HepG2 (cell line): ENCODE data around the gene KHK. TPM values are rescaled to one million over a fixed set of nuclear protein-coding genes. Genes with fewer than 3 reads are reported as not detected.

ENCODE experiments used
- ARID3A ChIP-seq: IDR thresholded peaks from 2 replicates; pipeline ENCODE4 v1.6.1; 2012; ENCODE audit warnings: low read depth, low read length, improper control_type of control experiment
- KAT7 ChIP-seq: IDR thresholded peaks from 2 replicates; pipeline ENCODE4 v1.6.1; 2018; ENCODE audit warnings: borderline replicate concordance, missing compliant biosample characterization
- MAFF ChIP-seq: IDR thresholded peaks from 2 replicates; pipeline ENCODE4 v1.6.1; 2011; ENCODE audit warnings: low read depth, low read length, improper control_type of control experiment
- MTA3 ChIP-seq: sonication (generic); formaldehyde crosslinking; IDR thresholded peaks from 2 replicates; pipeline ENCODE4 v1.4.0; 2020; ENCODE audit warnings: missing genetic modification reagents
- NFIB ChIP-seq: sonication (generic); formaldehyde crosslinking; IDR thresholded peaks from 2 replicates; pipeline ENCODE4 v1.9.0; 2021; ENCODE audit warnings: missing genetic modification reagents, mild to moderate bottlenecking, borderline replicate concordance
- PATZ1 ChIP-seq: sonication (generic); formaldehyde crosslinking; IDR thresholded peaks from 2 replicates; pipeline ENCODE4 v1.4.0; 2020; ENCODE audit warnings: missing genetic modification reagents
- RFX1 ChIP-seq: fragments of 450-650 bp; IDR thresholded peaks from 2 replicates; pipeline ENCODE4 v1.6.1; 2017
- ZC3H4 ChIP-seq: sonication (generic); formaldehyde crosslinking; IDR thresholded peaks from 2 replicates; pipeline ENCODE4 v1.4.0; 2020; ENCODE audit warnings: missing genetic modification reagents, borderline replicate concordance
- ZMYM3 ChIP-seq: sonication (generic); formaldehyde crosslinking; IDR thresholded peaks from 2 replicates; pipeline ENCODE4 v1.5.1; 2020; ENCODE audit warnings: mild to moderate bottlenecking, missing genetic modification reagents
- ZNF282 ChIP-seq: fragments of 450-650 bp; IDR thresholded peaks from 2 replicates; pipeline ENCODE4 v1.6.1; 2018; ENCODE audit not compliant: partially characterized antibody
- polyA plus RNA-seq, 8 experiments: library from polyadenylated mRNA; depleted of rRNA in 3 of 8; stranded (reverse) in 7 of 8; unstranded in 1 of 8; fragments of >200 nt; fragmentation: Illumina TruSeq in 4 of 8; extraction: Trizol in 4 of 8; gene quantifications; 2 replicates each; pipeline versions ENCODE4 v1.2.1 to v1.2.3, GENCODE V29; 2011 to 2016; ENCODE audit warnings: low read depth in 4 of 8, missing spikeins in 1 of 8, mixed read lengths in 1 of 8; ENCODE audit not compliant: insufficient read depth in 1 of 8
- total RNA-seq, 5 experiments: library from RNA; depleted of rRNA; stranded (reverse); fragments of >200 nt; fragmentation: Illumina TruSeq; extraction: Trizol; gene quantifications; 2 replicates each; pipeline ENCODE4 v1.2.3, GENCODE V29; 2016; ENCODE audit warnings: low read depth in 1 of 5
- TF ChIP-seq, protein P1 (sequence below), 2 experiments: sonication (generic) in 1 of 2; formaldehyde crosslinking in 1 of 2; IDR thresholded peaks; 2 replicates each; pipeline versions ENCODE4 v1.5.1 to v1.6.1; 2011 to 2020; ENCODE audit warnings: borderline replicate concordance in 1 of 2, low read depth in 1 of 2, low read length in 1 of 2, mild to moderate bottlenecking in 1 of 2, missing genetic modification reagents in 1 of 2, moderate library complexity in 1 of 2
- TF ChIP-seq, protein P2 (sequence below): sonication (generic); formaldehyde crosslinking; IDR thresholded peaks from 2 replicates; pipeline ENCODE4 v1.4.0; 2020; ENCODE audit warnings: missing genetic modification reagents, borderline replicate concordance
- TF ChIP-seq, protein P3 (sequence below): sonication (generic); formaldehyde crosslinking; IDR thresholded peaks from 2 replicates; pipeline ENCODE4 v1.5.0; 2020; ENCODE audit warnings: mild to moderate bottlenecking, missing genetic modification reagents

The KHK gene
- total and polyA plus RNA-seq, 2 of the 13 experiments (the other 11 are each of a cell fraction or from before 2014, with no cell fraction given), result 40.9 to 99.2 TPM

DNA sequence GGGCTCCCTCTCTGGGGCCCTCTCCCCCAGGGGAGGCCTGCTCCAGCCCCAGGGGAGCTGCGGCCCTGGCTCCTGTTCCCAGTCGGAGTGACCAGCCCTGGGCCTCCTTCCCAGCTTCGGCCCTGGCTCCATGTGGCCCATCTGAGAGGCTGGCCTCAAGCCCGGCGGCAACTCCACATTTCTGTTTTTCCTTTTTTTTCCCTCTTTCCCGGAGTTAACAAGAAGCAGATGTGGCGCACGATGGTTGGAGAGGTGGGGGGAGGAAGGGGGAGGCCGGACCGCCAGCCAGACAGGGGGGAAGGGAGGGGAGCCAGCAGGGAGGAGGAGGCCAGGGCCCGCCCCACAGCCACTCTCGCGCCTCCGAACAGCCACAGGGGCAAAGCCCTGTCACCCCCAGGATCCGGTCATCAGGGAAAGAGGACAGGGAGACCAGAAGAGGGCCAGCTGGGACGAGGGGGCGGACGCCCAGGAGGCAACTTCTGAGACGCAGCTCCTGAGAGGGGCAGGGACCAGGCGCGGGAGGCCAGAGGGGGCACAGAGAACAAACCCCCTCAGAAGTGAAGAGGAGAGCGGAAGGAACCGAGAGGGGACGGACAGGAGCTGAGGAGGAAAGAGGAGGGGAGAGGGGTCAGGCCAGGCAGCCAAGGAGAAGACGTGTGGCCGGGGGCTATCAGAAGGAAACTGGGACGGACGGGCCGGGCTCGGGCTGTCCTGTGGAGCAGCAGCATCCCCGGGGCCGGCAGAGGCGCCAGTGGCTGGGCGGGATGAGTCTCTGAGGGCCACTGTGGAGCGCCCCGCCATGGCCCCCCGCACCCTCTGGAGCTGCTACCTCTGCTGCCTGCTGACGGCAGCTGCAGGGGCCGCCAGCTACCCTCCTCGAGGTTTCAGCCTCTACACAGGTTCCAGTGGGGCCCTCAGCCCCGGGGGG lies 8.0 kb upstream of the KHK start, which contains the start of gene EMILIN1 (continued):
- TF ChIP-seq ZNF282 (no peak), ZMYM3 (0 out of 2 replicates have a peak, but pooled peaks have one; percentile 2), MAFF (no peak), ZC3H4 (CRISPR knock-in tag) (no peak), MTA3 (CRISPR knock-in tag) (no peak), RFX1 (no peak), KAT7 (CRISPR knock-in tag) (no peak), PATZ1 (CRISPR knock-in tag) (peak; percentile 54), ARID3A (no peak), NFIB (no peak)
- TF ChIP-seq, protein P1, sequence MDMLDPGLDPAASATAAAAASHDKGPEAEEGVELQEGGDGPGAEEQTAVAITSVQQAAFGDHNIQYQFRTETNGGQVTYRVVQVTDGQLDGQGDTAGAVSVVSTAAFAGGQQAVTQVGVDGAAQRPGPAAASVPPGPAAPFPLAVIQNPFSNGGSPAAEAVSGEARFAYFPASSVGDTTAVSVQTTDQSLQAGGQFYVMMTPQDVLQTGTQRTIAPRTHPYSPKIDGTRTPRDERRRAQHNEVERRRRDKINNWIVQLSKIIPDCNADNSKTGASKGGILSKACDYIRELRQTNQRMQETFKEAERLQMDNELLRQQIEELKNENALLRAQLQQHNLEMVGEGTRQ (IDR thresholded peaks at IDR 0.05; ENCODE audit: low read depth, low read length), result no peak
- TF ChIP-seq, protein P1 (CRISPR knock-in tag; IDR thresholded peaks at IDR 0.05; ENCODE audit: borderline replicate concordance), result no peak
- TF ChIP-seq, protein P2, sequence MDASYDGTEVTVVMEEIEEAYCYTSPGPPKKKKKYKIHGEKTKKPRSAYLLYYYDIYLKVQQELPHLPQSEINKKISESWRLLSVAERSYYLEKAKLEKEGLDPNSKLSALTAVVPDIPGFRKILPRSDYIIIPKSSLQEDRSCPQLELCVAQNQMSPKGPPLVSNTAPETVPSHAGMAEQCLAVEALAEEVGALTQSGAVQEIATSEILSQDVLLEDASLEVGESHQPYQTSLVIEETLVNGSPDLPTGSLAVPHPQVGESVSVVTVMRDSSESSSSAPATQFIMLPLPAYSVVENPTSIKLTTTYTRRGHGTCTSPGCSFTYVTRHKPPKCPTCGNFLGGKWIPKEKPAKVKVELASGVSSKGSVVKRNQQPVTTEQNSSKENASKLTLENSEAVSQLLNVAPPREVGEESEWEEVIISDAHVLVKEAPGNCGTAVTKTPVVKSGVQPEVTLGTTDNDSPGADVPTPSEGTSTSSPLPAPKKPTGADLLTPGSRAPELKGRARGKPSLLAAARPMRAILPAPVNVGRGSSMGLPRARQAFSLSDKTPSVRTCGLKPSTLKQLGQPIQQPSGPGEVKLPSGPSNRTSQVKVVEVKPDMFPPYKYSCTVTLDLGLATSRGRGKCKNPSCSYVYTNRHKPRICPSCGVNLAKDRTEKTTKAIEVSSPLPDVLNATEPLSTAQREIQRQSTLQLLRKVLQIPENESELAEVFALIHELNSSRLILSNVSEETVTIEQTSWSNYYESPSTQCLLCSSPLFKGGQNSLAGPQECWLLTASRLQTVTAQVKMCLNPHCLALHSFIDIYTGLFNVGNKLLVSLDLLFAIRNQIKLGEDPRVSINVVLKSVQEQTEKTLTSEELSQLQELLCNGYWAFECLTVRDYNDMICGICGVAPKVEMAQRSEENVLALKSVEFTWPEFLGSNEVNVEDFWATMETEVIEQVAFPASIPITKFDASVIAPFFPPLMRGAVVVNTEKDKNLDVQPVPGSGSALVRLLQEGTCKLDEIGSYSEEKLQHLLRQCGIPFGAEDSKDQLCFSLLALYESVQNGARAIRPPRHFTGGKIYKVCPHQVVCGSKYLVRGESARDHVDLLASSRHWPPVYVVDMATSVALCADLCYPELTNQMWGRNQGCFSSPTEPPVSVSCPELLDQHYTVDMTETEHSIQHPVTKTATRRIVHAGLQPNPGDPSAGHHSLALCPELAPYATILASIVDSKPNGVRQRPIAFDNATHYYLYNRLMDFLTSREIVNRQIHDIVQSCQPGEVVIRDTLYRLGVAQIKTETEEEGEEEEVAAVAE (CRISPR knock-in tag), result no peak
- TF ChIP-seq, protein P3, sequence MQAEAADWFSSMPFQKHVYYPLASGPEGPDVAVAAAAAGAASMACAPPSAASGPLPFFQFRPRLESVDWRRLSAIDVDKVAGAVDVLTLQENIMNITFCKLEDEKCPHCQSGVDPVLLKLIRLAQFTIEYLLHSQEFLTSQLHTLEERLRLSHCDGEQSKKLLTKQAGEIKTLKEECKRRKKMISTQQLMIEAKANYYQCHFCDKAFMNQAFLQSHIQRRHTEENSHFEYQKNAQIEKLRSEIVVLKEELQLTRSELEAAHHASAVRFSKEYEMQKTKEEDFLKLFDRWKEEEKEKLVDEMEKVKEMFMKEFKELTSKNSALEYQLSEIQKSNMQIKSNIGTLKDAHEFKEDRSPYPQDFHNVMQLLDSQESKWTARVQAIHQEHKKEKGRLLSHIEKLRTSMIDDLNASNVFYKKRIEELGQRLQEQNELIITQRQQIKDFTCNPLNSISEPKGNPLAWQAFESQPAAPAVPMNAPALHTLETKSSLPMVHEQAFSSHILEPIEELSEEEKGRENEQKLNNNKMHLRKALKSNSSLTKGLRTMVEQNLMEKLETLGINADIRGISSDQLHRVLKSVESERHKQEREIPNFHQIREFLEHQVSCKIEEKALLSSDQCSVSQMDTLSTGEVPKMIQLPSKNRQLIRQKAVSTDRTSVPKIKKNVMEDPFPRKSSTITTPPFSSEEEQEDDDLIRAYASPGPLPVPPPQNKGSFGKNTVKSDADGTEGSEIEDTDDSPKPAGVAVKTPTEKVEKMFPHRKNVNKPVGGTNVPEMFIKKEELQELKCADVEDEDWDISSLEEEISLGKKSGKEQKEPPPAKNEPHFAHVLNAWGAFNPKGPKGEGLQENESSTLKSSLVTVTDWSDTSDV (CRISPR knock-in tag), result 0 out of 2 replicates have a peak, but pooled peaks have one; percentile 18
